HG02970 (cell line): Measurements from ENCODE around the gene CENPN.

Experiments
- ATAC-seq: cut with Tn5 transposase; IDR thresholded peaks from one replicate; pipeline ENCODE4 v1.9.1; 2021; ENCODE audit warnings: mild to moderate bottlenecking, moderate library complexity, moderate number of reproducible peaks; ENCODE audit not compliant: unreplicated experiment, low FRiP score

CENPN gene

GRCh38 chr16:80990978-80991377, 16.0 kb upstream of the CENPN start:
- no peak for ATAC-seq

- ATAC-seq = no peak
These were observed 15.1 kb upstream of the CENPN start for GRCh38 chr16:80991792-80992430.

DNA sequence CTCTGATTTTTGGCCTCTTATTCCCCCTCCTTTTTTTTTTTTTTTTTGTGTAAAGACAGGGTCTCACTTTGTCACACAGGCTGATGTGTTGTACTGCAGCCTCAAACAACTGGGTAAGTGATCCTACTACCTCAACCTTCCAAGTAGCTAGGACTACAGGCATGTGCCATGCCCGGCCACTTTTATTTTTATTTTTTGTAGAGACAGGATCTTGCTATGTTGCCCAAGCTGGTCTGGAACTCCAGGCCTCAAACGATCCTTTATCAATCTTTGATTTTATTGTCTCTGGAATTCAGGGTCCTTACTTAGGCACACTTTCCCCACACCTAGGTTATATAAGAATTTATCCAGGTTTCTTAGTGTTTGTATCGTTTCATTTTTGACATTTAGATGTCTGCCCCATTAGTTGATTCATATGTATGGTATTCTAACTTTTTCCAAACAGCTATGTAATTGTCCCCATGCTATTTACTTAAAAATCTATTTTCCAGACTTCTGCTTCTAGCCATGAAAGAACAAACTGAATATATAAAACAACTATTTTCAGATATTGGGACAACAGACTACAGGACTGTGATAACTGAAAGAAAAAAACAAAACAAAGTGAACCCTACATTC, 14.2 kb upstream of the CENPN start:
- no peak for ATAC-seq

- no peak for ATAC-seq
These were observed 13.7 kb upstream of the CENPN start for GRCh38 chr16:80993307-80993706.

GRCh38 chr16:80993834-80994233, 13.2 kb upstream of the CENPN start:
- no peak for ATAC-seq

DNA sequence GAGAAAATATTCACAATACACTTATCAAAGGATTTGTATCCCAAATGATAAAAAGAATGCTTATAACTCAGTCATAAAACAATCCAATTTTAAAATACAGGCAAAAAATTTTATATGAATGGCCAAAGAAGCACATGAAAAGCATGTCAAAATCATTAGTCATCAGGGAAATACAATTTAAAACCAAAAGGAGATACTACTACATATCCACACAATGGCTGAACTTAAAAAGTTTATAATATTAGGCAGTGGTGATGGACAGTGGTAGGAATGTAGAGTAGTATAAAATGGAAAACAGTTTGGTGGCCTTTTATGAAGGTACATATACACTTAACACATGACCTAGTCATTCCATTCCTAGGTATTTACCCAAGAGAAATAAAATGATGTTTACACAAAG, 12.6 kb upstream of the CENPN start:
- ATAC-seq = no peak

- no peak for ATAC-seq
These were observed 10.3 kb upstream of the CENPN start for GRCh38 chr16:80996688-80997138.

DNA sequence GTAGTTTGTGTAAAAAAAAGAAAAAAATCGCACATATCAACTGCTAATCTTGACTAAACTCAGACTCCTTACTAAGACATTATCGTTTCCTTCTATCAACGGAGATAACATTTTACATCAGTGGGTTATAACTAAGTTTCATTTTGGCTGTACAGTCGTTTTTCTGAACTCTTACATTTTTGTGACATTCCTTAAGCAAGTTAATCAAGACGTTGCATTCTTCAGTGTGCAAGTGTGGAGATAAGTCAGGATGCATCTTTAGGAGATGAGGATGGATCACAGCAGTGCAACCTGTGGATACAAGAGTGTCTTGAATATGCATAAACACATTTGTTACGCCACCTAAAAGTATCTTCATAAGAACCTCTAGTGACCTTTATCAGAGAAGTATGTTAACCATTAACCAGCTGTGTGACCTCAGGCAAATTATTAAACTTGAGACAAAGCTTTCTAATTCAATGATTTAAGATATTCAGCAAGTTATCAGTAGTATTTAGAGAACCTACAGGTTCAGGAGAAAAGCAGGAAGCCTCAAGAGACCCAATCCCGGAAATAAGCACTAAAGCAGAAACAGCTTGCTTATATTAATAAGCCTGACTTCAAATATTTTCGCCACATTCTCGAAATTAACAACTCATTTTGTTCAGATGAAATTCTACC, 9.7 kb upstream of the CENPN start:
- peak; percentile 66 for ATAC-seq

DNA sequence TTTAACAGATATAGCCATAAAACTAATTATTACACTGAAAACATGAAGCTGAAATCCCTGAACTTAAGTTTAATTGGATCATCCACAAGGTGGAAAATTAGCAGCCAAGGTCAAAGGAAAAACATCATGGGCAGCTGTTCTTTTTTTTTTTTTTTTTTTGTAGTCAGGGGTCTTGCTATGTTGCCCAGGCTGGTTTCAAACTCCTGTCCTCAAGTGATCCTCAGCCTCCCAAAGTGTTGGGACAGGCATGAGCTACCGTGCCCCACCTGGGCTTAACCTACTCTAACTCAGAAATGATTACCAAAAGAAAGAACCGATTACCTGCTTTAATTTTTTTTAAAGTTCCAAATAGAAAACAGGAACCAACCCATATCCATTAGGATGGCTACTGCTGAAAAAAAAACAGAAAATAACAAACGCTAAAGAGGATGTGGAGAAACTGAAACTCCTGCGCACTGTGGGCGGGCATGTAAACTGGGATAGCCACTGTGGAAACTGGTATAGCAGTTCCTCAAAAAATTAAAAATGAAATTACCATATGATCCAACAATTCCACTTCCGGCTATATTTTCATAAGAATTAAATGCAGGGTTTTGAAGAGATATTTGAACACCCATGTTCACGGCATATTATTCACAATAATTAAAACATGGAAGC, 8.9 kb upstream of the CENPN start:
- no peak for ATAC-seq

DNA sequence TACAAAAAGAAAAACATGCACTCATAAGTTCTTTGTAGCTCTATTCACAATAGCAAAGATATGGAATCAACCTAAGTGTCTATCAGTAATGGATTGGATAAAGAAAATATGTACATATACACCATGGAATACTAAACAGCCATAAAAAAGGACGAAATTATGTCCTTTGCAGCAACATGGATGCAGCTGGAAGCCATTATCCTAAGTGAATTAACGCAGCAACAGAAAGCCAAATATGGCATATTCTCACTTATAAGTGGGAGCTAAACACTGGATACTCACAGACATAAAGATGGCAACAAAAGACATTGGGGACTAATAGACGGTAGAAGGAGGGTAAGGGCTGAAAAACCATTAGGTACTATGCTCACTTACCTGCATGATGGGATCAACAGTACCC, 6.1 kb upstream of the CENPN start:
- no peak for ATAC-seq

- ATAC-seq = no peak
These were observed 5.7 kb upstream of the CENPN start for GRCh38 chr16:81001330-81001729.

GRCh38 chr16:81003064-81003463, 4.0 kb upstream of the CENPN start:
- no peak for ATAC-seq

GRCh38 chr16:81003610-81004460, 3.2 kb upstream of the CENPN start:
- ATAC-seq = no peak

DNA sequence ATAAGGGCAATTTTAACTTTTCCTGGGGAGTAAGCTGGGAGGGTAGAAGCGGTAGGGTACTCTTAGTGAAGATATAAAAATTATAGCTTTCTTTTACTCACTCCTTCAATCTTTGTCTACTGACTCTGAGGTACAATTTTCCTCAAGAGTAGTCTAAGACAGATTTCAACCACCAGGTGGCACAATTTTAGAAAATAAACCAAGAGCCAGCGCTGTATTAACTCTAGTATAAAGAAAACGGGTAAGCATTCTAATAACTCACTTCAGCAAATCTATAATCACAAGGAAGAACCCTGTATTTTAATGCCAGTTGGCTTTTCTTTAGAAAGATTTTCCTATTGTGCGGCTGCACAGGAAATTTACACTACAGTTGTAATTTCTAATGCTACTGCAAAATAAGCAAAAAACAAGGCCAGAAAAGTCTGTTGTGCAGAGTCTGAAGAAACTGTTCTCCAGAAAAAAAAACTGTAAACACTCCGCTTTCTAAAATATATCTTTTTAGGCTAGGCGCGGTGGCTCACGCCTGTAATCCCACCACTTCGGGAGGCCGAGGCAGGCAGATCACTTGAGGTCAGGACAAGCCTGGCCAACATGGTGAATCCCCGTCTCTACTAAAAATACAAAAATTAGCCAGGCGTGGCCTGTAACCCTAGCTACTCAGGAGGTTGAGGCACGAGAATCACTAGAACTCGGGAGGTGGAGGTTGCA, 2.2 kb upstream of the CENPN start:
- ATAC-seq = no peak

GRCh38 chr16:81005610-81006161, 1.3 kb upstream of the CENPN start:
- ATAC-seq = no peak

DNA sequence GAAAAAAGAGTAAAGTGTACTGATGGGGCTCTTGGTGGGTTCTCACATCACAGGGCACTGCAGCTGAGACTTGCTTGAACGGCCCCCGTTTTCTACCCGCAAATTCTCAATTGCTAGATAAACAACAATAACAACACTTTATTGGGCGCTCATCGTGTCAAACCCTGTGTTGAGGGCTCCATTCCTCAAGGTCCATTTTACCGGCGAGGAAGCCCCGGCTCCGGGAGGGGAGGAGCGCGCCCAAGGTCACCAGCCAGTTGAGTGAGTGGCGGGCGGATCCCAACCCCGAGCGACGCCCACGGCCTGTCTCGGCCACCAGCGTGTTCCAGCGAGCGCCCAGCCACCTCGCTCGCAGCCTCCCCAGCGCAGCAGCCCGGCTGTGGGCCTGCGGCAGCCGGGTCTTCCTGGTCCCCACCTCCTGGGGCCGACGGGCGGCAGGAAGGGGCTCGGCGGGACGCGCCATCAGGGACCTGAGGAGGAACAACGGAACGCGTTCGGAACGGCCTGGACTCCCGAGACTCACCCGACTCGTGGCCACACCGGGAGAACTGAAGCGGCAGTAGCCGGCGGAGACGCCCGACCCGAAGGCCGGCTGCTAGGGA, 702 bp upstream of the CENPN start:
- ATAC-seq = peak; percentile 26

DNA sequence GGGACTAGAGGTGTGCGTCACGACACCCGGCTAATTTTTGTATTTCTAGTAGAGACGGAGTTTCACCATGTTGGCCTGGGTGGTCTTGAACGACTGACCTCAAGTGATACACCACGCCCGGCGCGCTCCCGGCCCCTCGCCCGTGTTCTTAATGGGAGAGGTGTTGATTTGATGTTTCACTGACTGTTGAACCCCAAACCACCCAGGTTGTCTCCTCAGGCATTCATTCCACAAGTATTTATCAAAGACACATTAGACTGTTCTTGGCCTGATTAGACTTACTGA, 1.4 kb downstream of the CENPN start:
- no peak for ATAC-seq

DNA sequence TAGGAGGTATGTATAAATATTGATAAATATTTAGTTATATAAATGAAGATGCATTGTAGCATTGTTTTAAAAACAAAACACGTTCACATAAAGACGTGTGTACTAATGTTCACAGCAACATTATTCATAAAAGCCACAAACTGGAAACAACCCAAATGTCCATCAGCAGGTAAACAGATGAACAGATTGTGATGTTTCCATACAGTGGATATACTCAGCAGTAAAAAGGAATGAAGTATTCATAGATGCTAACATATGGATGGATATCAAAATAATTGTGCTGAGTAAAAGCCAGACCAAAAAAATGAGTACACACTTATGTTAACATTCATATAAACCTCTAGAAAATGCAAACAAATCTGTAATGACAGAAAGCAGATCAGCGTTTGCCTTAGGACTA, 6.0 kb downstream of the CENPN start:
- no peak for ATAC-seq

GRCh38 chr16:81014672-81015071, 7.7 kb downstream of the CENPN start:
- ATAC-seq = no peak
